OCI-LY7 (cell line): ENCODE results near the gene CFAP73. TPM values are rescaled to one million over a fixed set of nuclear protein-coding genes. Genes with fewer than 3 reads are reported as not detected.

Source experiments
- BruUV-seq: library from RNA; stranded (reverse); fragments of 400-500 nt; replicated peaks from 2 replicates; lab custom pipeline; 2021; lab: Mats Ljungman, UMichigan
- CTCF ChIA-PET: fragments of 300-600 bp; sonication (Branson Sonifier 250); formaldehyde crosslinking; loops from one replicate; lab custom pipeline; 2022; ENCODE audit warnings: antibody characterized with exemption; ENCODE audit not compliant: unreplicated experiment; lab: Charles Lee
- POLR2A ChIA-PET: fragments of 300-600 bp; sonication (Branson Sonifier 250); formaldehyde crosslinking; loops from one replicate; lab custom pipeline; 2022; ENCODE audit warnings: antibody characterized with exemption; lab: Charles Lee
- DNase-seq: peaks from one replicate; pipeline ENCODE4 v3.0.0-alpha.2; 2015; ENCODE audit warnings: low spot score
- H2AFZ ChIP-seq: fragments of 200-600 bp; sonication (generic), shearing (Covaris generic); 2 replicates; pipeline ENCODE4 v1.6.1; 2014; ENCODE audit warnings: mild to moderate bottlenecking, antibody characterized with exemption, low read length, moderate library complexity
- H3K27ac ChIP-seq: fragments of 200-600 bp; sonication (generic); 2 replicates; pipeline ENCODE4 v1.5.1; 2014; ENCODE audit warnings: mixed run types, low read depth, mild to moderate bottlenecking, moderate library complexity, low read length, inconsistent platforms; ENCODE audit not compliant: poor library complexity, severe bottlenecking
- H3K36me3 ChIP-seq: fragments of 200-600 bp; sonication (generic); 2 replicates; pipeline ENCODE4 v1.6.1; 2014; ENCODE audit warnings: mild to moderate bottlenecking, antibody characterized with exemption, low read length, moderate library complexity, mixed read lengths; ENCODE audit not compliant: insufficient read depth
- H3K4me1 ChIP-seq: fragments of 200-600 bp; sonication (generic); 2 replicates; pipeline ENCODE4 v1.5.1; 2014; ENCODE audit warnings: mild to moderate bottlenecking, low read length; ENCODE audit not compliant: insufficient read depth, poor library complexity, severe bottlenecking
- H3K4me2 ChIP-seq: fragments of 200-600 bp; sonication (generic); 2 replicates; pipeline ENCODE4 v1.6.1; 2014; ENCODE audit warnings: mild to moderate bottlenecking, low read length
- H3K4me3 ChIP-seq: fragments of 200-600 bp; sonication (generic); 2 replicates; pipeline ENCODE4 v1.5.1; 2014; ENCODE audit warnings: mild to moderate bottlenecking, low read depth, low read length; ENCODE audit not compliant: poor library complexity, severe bottlenecking
- H3K79me2 ChIP-seq: fragments of 200-600 bp; sonication (generic); 2 replicates; pipeline ENCODE4 v1.6.1; 2016; ENCODE audit warnings: low read depth, mild to moderate bottlenecking, low read length, moderate library complexity, mixed read lengths; ENCODE audit not compliant: insufficient read depth
- H3K9me2 ChIP-seq: fragments of 200-600 bp; sonication (generic); 2 replicates; pipeline ENCODE4 v1.6.1; 2016; ENCODE audit warnings: mild to moderate bottlenecking, low read length, mixed read lengths; ENCODE audit not compliant: insufficient read depth
- H3K9me3 ChIP-seq: fragments of 200-600 bp; sonication (generic); 2 replicates; pipeline ENCODE4 v1.6.1; 2014; ENCODE audit warnings: mild to moderate bottlenecking, mixed run types, low read length, mixed read lengths
- H4K20me1 ChIP-seq: fragments of 200-600 bp; sonication (generic); 2 replicates; pipeline ENCODE4 v1.6.1; 2014; ENCODE audit warnings: mild to moderate bottlenecking, antibody characterized with exemption, low read length, moderate library complexity, mixed read lengths; ENCODE audit not compliant: insufficient read depth
- EZH2phosphoT487 ChIP-seq: fragments of 200-600 bp; sonication (generic); IDR thresholded peaks from 2 replicates; pipeline ENCODE4 v1.6.1; 2018; ENCODE audit warnings: low read depth, borderline replicate concordance, mild to moderate bottlenecking, mixed run types, antibody characterized with exemption, low read length, moderate library complexity, mixed read lengths
- intact Hi-C: fragments of 100-400 bp; cut with micrococcal nuclease; formaldehyde crosslinking; loops from one replicate; pipeline ENCODE4 v1.10.0; 2022; ENCODE audit not compliant: unreplicated experiment
- total RNA-seq, 2 experiments: library from RNA; depleted of rRNA in 1 of 2; stranded (reverse); fragments of >200 nt in 1 of 2; shearing (Covaris generic) in 1 of 2; gene quantifications; 2 replicates each; pipeline ENCODE4 v1.2.3, GENCODE V29; 2014 to 2022
- TF ChIP-seq, protein P1 (sequence below): fragments of 200-600 bp; sonication (generic); conservative IDR thresholded peaks from 2 replicates; pipeline ENCODE4 v1.5.1; 2014; ENCODE audit warnings: mild to moderate bottlenecking, antibody characterized with exemption, low read length, moderate library complexity, mixed read lengths

CFAP73 gene
- total RNA-seq, 2 experiments from 2014 or later, result 26.9 to 37.4 TPM

DNA sequence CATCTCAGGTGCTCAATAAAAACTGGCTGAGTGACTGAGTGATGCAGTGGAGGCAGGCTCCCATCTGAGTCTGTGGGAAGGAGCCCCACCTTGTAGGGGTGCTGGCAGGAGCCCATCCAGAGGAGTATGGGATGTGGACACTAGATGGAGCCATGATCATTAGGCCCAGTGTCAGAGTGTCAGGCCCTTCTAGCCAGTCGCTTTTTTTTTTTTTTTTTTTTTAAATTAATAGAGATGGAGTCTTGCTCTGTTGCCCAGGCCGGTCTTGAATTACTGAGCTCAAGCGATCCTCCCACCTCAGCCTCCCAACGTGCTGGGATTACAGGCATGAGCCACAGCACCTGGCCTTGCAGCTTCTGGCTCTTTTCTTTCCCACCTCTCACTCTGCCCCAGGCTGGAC lies 47.5 kb downstream of the CFAP73 start:
- CTCF ChIA-PET, result no interaction called here
- POLR2A ChIA-PET, result interaction anchor here (0.6 to 1.4 kb wide), 5 partner anchors 11 to 212 kb away, joined by 3 to 5 read pairs (median 3); no protein-coding TSS in a partner anchor
- no TSS peak for BruUV-seq

DNA sequence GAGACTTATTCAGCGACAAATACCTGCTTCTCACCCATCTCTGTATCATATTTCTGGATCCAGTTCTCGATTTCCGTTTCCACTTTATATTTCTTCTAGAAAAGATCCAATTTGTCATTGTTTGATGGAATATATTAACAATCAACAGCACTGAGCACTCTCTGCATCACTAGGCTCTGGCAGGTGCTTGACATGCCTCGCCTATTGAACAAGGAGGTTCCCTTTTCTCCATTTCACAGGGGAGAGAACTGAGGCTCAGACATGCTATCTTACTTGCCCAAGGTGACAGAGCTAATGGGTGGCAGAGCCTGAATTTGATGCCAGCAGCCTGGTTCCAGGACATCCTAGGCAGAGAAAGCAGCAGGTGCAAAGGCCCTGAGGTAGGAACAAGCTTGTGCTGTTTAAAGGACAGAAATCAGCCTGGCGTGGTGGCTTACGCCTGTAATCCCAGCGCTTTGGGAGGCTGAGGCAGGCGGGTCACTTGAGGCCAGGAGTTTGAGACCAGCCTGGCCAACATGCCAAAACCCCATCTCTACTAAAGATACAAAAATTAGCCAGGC lies 48.1 kb downstream of the CFAP73 start:
- no TSS peak for BruUV-seq
- no peaks in the 10 kb centered on the region for H3K9me2 ChIP-seq
- no peak overlapping the region for H3K4me3 ChIP-seq
- POLR2A ChIA-PET, result interaction anchor here (0.6 to 0.9 kb wide), 4 partner anchors 33 to 213 kb away, joined by 3 to 5 read pairs (median 4); no protein-coding TSS in a partner anchor
- CTCF ChIA-PET, result no interaction called here
- H3K36me3 ChIP-seq, result peaks cover 60% of the 10 kb centered on the region
- peak overlapping the region; percentile 65 for H3K27ac ChIP-seq
- H3K79me2 ChIP-seq, result no peaks in the 10 kb centered on the region
- no peaks in the 10 kb centered on the region for H4K20me1 ChIP-seq
- H3K4me1 ChIP-seq, result peaks cover 60% of the 10 kb centered on the region
- DNase-seq, result peak; percentile 43
- intact Hi-C loops, result loop anchor here (1.0 to 10.0 kb wide), 6 partner anchors 24 to 225 kb away; partner anchors contain the start of genes SDSL and TPCN1
- H2AFZ ChIP-seq, result no peak overlapping the region
- H3K4me2 ChIP-seq, result peak overlapping the region; percentile 36
- TF ChIP-seq EZH2phosphoT487, result no peak
- TF ChIP-seq, protein P1, sequence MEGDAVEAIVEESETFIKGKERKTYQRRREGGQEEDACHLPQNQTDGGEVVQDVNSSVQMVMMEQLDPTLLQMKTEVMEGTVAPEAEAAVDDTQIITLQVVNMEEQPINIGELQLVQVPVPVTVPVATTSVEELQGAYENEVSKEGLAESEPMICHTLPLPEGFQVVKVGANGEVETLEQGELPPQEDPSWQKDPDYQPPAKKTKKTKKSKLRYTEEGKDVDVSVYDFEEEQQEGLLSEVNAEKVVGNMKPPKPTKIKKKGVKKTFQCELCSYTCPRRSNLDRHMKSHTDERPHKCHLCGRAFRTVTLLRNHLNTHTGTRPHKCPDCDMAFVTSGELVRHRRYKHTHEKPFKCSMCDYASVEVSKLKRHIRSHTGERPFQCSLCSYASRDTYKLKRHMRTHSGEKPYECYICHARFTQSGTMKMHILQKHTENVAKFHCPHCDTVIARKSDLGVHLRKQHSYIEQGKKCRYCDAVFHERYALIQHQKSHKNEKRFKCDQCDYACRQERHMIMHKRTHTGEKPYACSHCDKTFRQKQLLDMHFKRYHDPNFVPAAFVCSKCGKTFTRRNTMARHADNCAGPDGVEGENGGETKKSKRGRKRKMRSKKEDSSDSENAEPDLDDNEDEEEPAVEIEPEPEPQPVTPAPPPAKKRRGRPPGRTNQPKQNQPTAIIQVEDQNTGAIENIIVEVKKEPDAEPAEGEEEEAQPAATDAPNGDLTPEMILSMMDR, result no peak
- H3K9me3 ChIP-seq, result peaks cover 2% of the 10 kb centered on the region; the same call in 1 of the 2 replicates

More for the DNA sequence above, 47.5 kb downstream of the CFAP73 start:
- peaks cover 60% of the 10 kb centered on the region for H3K36me3 ChIP-seq
- no peak for TF ChIP-seq EZH2phosphoT487
- TF ChIP-seq, protein P1, result peak; percentile 87
- peak overlapping the region; percentile 36 for H3K4me2 ChIP-seq
- no peaks in the 10 kb centered on the region for H3K9me2 ChIP-seq
- peak; percentile 87 for DNase-seq
- H3K79me2 ChIP-seq, result no peaks in the 10 kb centered on the region
- no peak overlapping the region for H3K4me3 ChIP-seq
- intact Hi-C loops, result loop anchor here (1.0 to 10.0 kb wide), 6 partner anchors 24 to 225 kb away; partner anchors contain the start of genes SDSL and TPCN1
- no peaks in the 10 kb centered on the region for H4K20me1 ChIP-seq
- no peaks in the 10 kb centered on the region for H3K9me3 ChIP-seq
- no peak overlapping the region for H2AFZ ChIP-seq
- peaks cover 53% of the 10 kb centered on the region for H3K4me1 ChIP-seq
- H3K27ac ChIP-seq, result peak overlapping the region; percentile 65

DNA sequence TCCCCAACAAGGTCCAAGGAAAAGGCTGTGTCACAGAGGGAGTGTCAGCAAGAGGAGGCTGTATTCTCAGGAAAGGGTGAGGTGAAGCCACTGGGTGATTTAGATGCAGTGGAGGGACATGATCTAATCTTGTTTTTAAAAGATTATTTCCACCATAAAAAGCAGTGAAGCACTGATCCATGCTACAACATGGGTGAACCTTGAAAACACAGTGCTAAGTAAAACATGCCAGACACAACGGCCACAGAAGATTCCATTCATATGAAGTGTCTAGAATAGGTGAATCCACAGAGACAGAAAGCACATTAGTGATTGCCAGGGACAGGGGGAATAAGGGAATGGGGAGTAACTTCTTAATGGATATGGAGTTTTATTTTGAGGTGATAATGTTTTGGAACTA lies 48.8 kb downstream of the CFAP73 start:
- Histone ChIP-seq H3K27ac (peak overlapping the region; percentile 45), H3K4me3 (no peak overlapping the region), H3K9me2 (no peaks in the 10 kb centered on the region), H3K4me2 (no peak overlapping the region), H2AFZ (no peak overlapping the region), H3K4me1 (peaks cover 65% of the 10 kb centered on the region), H4K20me1 (no peaks in the 10 kb centered on the region), H3K9me3 (peaks cover 7% of the 10 kb centered on the region; the same call in 1 of the 2 replicates), H3K36me3 (peaks cover 62% of the 10 kb centered on the region), H3K79me2 (no peaks in the 10 kb centered on the region)
- BruUV-seq, result TSS peak; percentile 25
- TF ChIP-seq EZH2phosphoT487, result no peak
- TF ChIP-seq, protein P1, result no peak
- ChIA-PET CTCF (no interaction called here), POLR2A (interaction anchor here (0.6 kb wide), 1 partner anchor 47 kb away, joined by 4 read pairs; no protein-coding TSS in a partner anchor)
- no peak for DNase-seq
- intact Hi-C loops, result loop anchor here (5.0 to 10.0 kb wide), 4 partner anchors 77 to 224 kb away; partner anchors contain the start of gene SDSL
